DMS114 treated with DMSO at 0.1 percent for 48 hours (cell line): ENCODE data around the gene SLX4.

ENCODE experiments used
- DNase-seq: peaks from one replicate; lab custom pipeline; 2025; ENCODE audit not compliant: unreplicated experiment; lab: John Stamatoyannopoulos, UW

SLX4 gene

GRCh38 chr16:3601614-3602319, 9.6 kb downstream of the SLX4 start:
- DNase-seq: no peak

DNA sequence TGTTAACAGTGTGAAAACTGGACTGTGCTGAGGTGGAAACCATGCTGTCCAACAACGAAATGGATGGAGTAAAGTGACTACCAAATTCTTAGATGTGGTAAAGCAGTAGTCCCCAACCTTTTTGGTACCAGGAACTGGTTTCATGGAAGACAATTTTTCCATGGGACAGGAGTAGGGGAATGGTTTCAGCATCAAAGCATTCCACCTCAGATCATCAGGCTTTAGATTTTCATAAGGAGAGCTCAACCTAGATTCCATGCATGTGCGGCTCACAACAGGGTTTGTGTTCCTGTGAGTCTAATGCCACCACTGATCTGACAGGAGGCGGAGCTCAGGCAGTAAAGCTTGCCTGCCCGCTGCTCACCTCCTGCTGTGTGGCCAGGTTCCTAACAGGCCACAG, 11.5 kb downstream of the SLX4 start:
- DNase-seq: no peak

DNA sequence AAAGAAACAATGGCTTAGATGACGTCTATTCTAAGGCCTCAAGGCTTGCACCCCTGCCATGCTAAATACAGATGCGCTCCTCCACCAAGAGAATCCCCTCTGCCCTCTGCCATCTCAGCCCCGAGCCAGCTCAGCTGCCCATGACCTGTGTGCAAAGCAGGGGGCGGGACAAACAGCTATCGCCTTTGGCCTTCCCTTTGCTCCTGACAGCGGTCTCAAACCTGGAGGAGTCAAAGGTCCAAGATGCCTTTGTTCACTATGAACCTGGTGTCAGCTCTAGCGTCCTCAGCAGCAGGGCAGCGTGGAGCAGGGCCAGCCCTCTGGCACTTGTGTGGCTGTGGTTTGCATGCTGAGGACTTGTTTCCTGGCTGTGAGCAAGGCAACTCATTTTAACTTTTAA, 12.3 kb downstream of the SLX4 start:
- DNase-seq: no peak

GRCh38 chr16:3598236-3598635, 13.2 kb downstream of the SLX4 start:
- DNase-seq: no peak

- DNase-seq: no peak
Measured at GRCh38 chr16:3597676-3598075, 13.7 kb downstream of the SLX4 start.

DNA sequence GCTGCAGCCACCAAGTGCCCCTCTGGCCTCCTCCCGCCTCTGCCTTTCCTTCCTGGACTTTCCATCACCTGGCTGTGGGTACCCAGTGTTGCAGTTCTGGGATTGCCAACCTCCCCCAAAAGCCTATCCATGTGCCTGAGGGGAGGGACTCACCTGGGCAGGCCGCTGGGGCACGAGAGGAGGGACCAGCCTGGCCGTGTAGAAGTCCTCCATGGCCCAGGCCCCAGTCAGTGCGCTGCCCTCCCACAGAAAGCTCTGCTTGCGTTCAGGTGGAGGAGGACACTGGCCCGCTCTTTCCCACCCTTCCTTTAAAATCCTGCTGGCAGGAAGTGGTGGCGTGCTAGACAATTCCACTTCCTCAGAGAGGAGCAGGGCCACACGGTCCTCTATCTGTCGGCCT, 14.2 kb downstream of the SLX4 start:
- no peak for DNase-seq

GRCh38 chr16:3596101-3596861, 15.1 kb downstream of the SLX4 start:
- no peak for DNase-seq

- no peak for DNase-seq
Measured at GRCh38 chr16:3595521-3596021, 15.8 kb downstream of the SLX4 start.

- no peak for DNase-seq
Measured at GRCh38 chr16:3595110-3595486, 16.3 kb downstream of the SLX4 start.

- no peak for DNase-seq
Measured at GRCh38 chr16:3594316-3595109, 16.9 kb downstream of the SLX4 start.

DNA sequence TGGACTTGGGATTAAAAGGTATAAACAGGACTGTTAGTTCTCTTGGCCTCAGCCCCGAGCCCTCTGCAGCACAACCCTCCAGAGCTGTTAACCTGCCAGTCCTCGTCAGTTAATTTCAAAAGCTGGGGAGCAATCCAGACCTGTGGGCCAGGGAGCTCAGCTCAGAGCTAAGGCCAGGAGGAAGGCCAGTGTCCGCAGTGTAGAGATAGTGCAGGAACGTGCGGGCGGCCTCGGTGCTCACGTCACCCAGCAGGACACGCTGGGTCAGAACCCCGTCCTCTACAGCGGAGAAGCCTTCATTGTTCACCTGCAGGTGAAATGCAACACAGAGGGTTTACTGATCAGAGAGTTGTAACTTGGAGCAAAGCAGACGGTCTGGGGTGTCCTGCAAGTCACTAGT, 18.8 kb downstream of the SLX4 start:
- no peak for DNase-seq

- DNase-seq: no peak
Measured at GRCh38 chr16:3591991-3592390, 19.4 kb downstream of the SLX4 start.

- DNase-seq: no peak
Measured at GRCh38 chr16:3591436-3591803, 20.0 kb downstream of the SLX4 start.

DNA sequence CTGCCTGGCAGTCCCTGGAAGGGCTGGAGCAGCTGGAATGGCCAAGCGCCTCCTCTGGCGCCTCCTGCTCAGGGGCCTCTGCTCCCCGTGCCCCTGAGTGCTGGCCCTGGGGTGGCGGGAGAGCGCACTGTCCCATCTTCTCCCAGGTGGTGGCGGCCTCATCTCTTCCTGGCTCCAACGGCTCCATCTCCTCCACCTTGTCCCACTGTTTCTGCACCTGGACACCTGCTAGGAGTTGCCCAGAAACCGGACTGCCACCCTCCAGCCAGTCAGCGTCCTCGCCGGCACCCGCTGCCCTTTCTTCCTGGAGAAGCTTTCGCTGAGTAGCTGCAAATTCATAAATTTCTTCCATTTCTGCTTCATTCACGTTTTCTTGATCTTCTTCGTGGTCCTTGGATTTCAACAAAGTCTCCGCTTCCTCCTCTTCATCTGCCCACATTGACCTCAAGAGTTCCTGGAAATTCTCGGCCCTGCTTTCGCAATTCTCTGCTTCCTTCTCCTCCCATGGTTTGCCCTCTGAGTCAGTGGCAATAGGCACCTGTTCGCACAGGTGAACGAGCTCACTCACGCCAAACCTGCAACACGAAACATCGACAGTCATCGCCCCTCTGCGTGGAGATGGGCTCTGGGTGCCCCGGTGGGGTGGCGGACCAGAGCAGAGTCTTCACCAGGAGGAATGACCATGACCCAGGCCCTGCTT, 20.5 kb downstream of the SLX4 start:
- DNase-seq: no peak

- no peak for DNase-seq
Measured at GRCh38 chr16:3589991-3590701, 21.3 kb downstream of the SLX4 start.

- no peak for DNase-seq
Measured at GRCh38 chr16:3589441-3589921, 21.9 kb downstream of the SLX4 start.

GRCh38 chr16:3589001-3589400, 22.4 kb downstream of the SLX4 start:
- no peak for DNase-seq

GRCh38 chr16:3587547-3588110, 23.8 kb downstream of the SLX4 start:
- DNase-seq: no peak

- DNase-seq: no peak
Measured at GRCh38 chr16:3584412-3584811, 27.0 kb downstream of the SLX4 start.
